ENCODE results near the gene SV2C. TPM values are rescaled to one million over a fixed set of nuclear protein-coding genes. Genes with fewer than 3 reads are reported as not detected.

The SV2C gene
- total RNA-seq, 2 donors from 2014 or later = not detected

DNA sequence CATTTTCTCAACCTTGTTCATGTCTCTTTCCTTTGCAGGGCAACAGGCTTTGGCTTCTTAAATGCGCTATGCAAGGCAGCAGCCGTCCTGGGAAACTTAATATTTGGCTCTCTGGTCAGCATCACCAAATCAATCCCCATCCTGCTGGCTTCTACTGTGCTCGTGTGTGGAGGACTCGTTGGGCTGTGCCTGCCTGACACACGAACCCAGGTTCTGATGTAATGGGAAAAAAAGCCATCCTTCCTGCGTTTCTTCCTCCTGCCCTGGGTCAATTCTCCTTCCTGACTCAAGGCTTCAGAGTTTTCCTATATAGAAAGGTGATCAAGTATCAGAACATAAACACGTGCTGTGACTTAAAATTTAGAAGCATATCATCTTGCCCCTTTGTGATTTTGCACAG is 242.1 kb downstream of the SV2C start:
- peaks cover 51% of the 10 kb centered on the region for H3K4me1 Mint-ChIP-seq
- H3K27ac Mint-ChIP-seq = no peak overlapping the region
- Histone ChIP-seq H3K27me3 (ENCODE audit: control insufficient read depth, insufficient read depth, low read length, poor library complexity, severe bottlenecking) (no peaks in the 10 kb centered on the region), H3K4me1 (ENCODE audit: control insufficient read depth, insufficient read depth, low read length) (peaks cover 26% of the 10 kb centered on the region), H3K27ac (ENCODE audit: low read depth, low read length) (no peak overlapping the region), H3K4me3 (ENCODE audit: low read length) (no peak overlapping the region), H3K36me3 (ENCODE audit: control insufficient read depth, insufficient read depth, low read length) (no peaks in the 10 kb centered on the region), H3K9me3 (ENCODE audit: control insufficient read depth, low read length) (no peaks in the 10 kb centered on the region), H3K9ac (ENCODE audit: extremely low read depth, low read length, poor library complexity, severe bottlenecking) (no peak overlapping the region)
- H3K27me3 Mint-ChIP-seq (ENCODE audit: insufficient read depth) = peaks cover 3% of the 10 kb centered on the region
- TF ChIP-seq, protein P1, sequence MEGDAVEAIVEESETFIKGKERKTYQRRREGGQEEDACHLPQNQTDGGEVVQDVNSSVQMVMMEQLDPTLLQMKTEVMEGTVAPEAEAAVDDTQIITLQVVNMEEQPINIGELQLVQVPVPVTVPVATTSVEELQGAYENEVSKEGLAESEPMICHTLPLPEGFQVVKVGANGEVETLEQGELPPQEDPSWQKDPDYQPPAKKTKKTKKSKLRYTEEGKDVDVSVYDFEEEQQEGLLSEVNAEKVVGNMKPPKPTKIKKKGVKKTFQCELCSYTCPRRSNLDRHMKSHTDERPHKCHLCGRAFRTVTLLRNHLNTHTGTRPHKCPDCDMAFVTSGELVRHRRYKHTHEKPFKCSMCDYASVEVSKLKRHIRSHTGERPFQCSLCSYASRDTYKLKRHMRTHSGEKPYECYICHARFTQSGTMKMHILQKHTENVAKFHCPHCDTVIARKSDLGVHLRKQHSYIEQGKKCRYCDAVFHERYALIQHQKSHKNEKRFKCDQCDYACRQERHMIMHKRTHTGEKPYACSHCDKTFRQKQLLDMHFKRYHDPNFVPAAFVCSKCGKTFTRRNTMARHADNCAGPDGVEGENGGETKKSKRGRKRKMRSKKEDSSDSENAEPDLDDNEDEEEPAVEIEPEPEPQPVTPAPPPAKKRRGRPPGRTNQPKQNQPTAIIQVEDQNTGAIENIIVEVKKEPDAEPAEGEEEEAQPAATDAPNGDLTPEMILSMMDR (conservative IDR thresholded peaks at IDR 0.05) = no peak
- H3K4me3 Mint-ChIP-seq = no peak overlapping the region
- H3K9me3 Mint-ChIP-seq = peaks cover 19% of the 10 kb centered on the region
- peaks cover 5% of the 10 kb centered on the region for H3K36me3 Mint-ChIP-seq (ENCODE audit: low read depth)
- WGBS, 2 experiments (ENCODE audit: insufficient coverage in 1 of 2, insufficient read length in 1 of 2) = 37% methylated on average over 7 of the region's 7 CpGs; no CpG with 5 or more reads in 1 of the 2 experiments
- DNase-seq = no peak

DNA sequence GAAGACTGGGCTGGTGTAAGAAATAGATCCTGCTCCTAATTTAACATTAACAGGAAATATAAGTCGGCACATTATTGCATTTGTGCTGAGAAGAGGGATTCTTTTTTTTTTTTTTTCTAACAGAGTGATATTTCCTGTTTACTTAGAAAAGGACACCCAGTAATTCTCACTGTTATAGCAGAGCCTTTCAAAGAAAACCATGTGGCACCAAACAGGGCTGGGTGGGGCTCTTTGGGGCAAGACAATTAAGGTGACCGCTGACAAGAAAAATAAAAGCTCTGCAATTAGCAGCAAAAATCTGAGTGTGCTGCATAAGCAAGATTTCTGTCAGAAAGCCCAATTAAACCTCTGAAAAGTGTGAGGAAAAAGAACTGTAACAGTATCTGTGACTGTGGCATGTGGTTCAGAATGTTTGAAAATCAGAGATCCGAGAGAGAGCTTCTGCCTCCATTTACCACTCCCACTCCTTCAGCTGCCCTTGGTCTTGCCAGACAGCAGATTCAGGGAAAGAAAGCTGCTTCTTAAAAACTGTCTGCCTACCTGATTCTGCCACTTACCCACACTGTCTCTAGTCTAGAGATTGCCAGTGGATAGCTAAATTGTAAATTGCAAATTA is 242.8 kb downstream of the SV2C start:
- peaks cover 5% of the 10 kb centered on the region for H3K36me3 Mint-ChIP-seq (ENCODE audit: low read depth)
- TF ChIP-seq, protein P1 (conservative IDR thresholded peaks at IDR 0.05) = no peak
- H3K9me3 Mint-ChIP-seq = peaks cover 19% of the 10 kb centered on the region
- H3K4me3 Mint-ChIP-seq = peak overlapping the region; percentile 47
- Histone ChIP-seq H3K4me3 (ENCODE audit: low read length) (no peak overlapping the region), H3K9me3 (ENCODE audit: control insufficient read depth, low read length) (no peaks in the 10 kb centered on the region), H3K9ac (ENCODE audit: extremely low read depth, low read length, poor library complexity, severe bottlenecking) (no peak overlapping the region), H3K36me3 (ENCODE audit: control insufficient read depth, insufficient read depth, low read length) (no peaks in the 10 kb centered on the region), H3K27me3 (ENCODE audit: control insufficient read depth, insufficient read depth, low read length, poor library complexity, severe bottlenecking) (no peaks in the 10 kb centered on the region), H3K27ac (ENCODE audit: low read depth, low read length) (peak overlapping the region; percentile 67), H3K4me1 (ENCODE audit: control insufficient read depth, insufficient read depth, low read length) (peaks cover 30% of the 10 kb centered on the region)
- DNase-seq = no peak
- H3K27me3 Mint-ChIP-seq (ENCODE audit: insufficient read depth) = peaks cover 3% of the 10 kb centered on the region
- no peak overlapping the region for H3K27ac Mint-ChIP-seq
- peaks cover 56% of the 10 kb centered on the region for H3K4me1 Mint-ChIP-seq
- 0 to 53% methylated on average over 1 to 3 of the region's 3 CpGs for WGBS, 2 experiments (ENCODE audit: insufficient coverage in 1 of 2, insufficient read length in 1 of 2)

DNA sequence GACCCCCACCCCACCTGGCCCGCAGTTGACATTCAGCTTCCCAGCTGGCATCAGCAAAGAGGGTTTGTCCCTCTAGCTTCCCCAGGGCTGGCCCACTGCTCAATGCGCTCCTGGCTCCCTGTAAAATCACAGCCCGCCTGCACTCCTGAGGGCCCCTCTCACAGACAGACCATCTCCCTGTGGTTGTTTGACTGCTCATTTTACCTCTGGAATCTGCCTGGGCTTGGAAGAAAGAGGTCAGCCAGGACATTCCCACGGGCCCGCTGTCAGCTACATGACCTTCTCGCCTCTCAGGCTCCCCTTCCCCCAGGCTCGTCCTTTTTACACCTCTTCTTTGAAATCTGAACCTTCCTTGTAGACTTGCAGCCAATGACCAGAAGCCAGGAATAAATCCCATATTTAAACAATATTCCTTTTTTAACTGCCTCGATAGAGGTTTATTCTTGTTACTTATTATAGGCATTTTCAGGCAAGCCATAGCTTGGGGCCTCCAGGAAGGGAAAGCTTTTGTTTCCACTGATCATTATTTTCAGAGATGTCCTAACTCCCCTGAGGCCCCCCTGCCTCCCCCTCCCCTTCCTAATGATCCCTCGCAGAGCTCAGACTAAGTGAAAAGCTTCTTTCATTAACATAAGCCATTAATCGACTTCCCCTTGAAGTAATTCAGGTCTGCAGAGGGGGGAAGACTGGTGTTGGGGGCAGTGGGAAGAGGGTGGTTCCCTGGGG is 243.6 kb downstream of the SV2C start:
- no peak overlapping the region for H3K9ac ChIP-seq (ENCODE audit: extremely low read depth, low read length, poor library complexity, severe bottlenecking)
- Mint-ChIP-seq H3K27me3 (ENCODE audit: insufficient read depth) (peaks cover 3% of the 10 kb centered on the region), H3K27ac (peak overlapping the region; percentile 75), H3K4me1 (peaks cover 64% of the 10 kb centered on the region), H3K9me3 (peaks cover 19% of the 10 kb centered on the region), H3K4me3 (peak overlapping the region; percentile 47), H3K36me3 (ENCODE audit: low read depth) (peaks cover 5% of the 10 kb centered on the region)
- no peaks in the 10 kb centered on the region for H3K36me3 ChIP-seq (ENCODE audit: control insufficient read depth, insufficient read depth, low read length)
- TF ChIP-seq, protein P1 (conservative IDR thresholded peaks at IDR 0.05) = no peak
- H3K4me1 ChIP-seq (ENCODE audit: control insufficient read depth, insufficient read depth, low read length) = peaks cover 38% of the 10 kb centered on the region
- DNase-seq = peak; percentile 87
- no peaks in the 10 kb centered on the region for H3K9me3 ChIP-seq (ENCODE audit: control insufficient read depth, low read length)
- H3K27me3 ChIP-seq (ENCODE audit: control insufficient read depth, insufficient read depth, low read length, poor library complexity, severe bottlenecking) = no peaks in the 10 kb centered on the region
- no peak overlapping the region for H3K4me3 ChIP-seq (ENCODE audit: low read length)
- peak overlapping the region; percentile 67 for H3K27ac ChIP-seq (ENCODE audit: low read depth, low read length)
- WGBS, 2 experiments (ENCODE audit: insufficient coverage in 1 of 2, insufficient read length in 1 of 2) = 8 to 11% methylated on average over 7 to 10 of the region's 10 CpGs

Measured in endodermal cell (in vitro differentiated cells).